Panc1 (cell line): ENCODE data around the gene GUCY1A1.

Source experiments
- CTCF ChIP-seq: fragments of 450-650 bp; IDR thresholded peaks from 2 replicates; pipeline ENCODE4 v1.5.1; 2017; ENCODE audit warnings: mild to moderate bottlenecking
- POLR2AphosphoS5 ChIP-seq: IDR thresholded peaks from 2 replicates; pipeline ENCODE4 v1.6.1; 2012; ENCODE audit warnings: mild to moderate bottlenecking, low read depth, low read length, moderate library complexity
- REST ChIP-seq, 2 experiments: IDR thresholded peaks; 2 replicates each; pipeline ENCODE4 v1.6.1; 2011 to 2012; ENCODE audit warnings: low read depth in 2 of 2, control low read depth in 1 of 2, low read length in 1 of 2, mild to moderate bottlenecking in 1 of 2, moderate library complexity in 1 of 2; ENCODE audit not compliant: insufficient read depth in 1 of 2

- TF ChIP-seq CTCF (no peak), POLR2AphosphoS5 (no peak), REST (IDR thresholded peaks at IDR 0.05; ENCODE audit: insufficient read depth in 1 of 2, low read depth in 2 of 2, low read length in 1 of 2) (no peak)
These were observed 47.3 kb downstream of the GUCY1A1 start for GRCh38 chr4:155713911-155714310.
